ES-I3 (cell line): ENCODE results near the gene SLC39A11.
"Not testable (repeated sequence)": the region's sequence is repeated elsewhere in the genome, so short reads cannot be mapped to it uniquely, and the experiment has no call there.

Experiments used
- H3K36me3 ChIP-seq: 2 replicates; pipeline ENCODE4 v1.6.1; 2013; ENCODE audit warnings: mild to moderate bottlenecking, low read length, control low read depth, moderate library complexity; ENCODE audit not compliant: insufficient read depth
- H3K4me1 ChIP-seq: 2 replicates; pipeline ENCODE4 v1.6.1; 2013; ENCODE audit warnings: mild to moderate bottlenecking, control low read depth, low read length; ENCODE audit not compliant: insufficient read depth
- H3K9ac ChIP-seq: 2 replicates; pipeline ENCODE4 v1.6.1; 2013; ENCODE audit warnings: low read depth, mild to moderate bottlenecking, low read length, moderate library complexity
- H3K9me3 ChIP-seq: 2 replicates; pipeline ENCODE4 v1.6.1; 2013; ENCODE audit warnings: mild to moderate bottlenecking, low read length, moderate library complexity; ENCODE audit not compliant: control insufficient read depth, insufficient read depth

The SLC39A11 gene

GRCh38 chr17:72656130-72656763 is 436.2 kb downstream of the SLC39A11 start:
- Histone ChIP-seq H3K4me1 (peaks cover 17% of the 10 kb centered on the region), H3K36me3 (no peaks in the 10 kb centered on the region), H3K9ac (no peak overlapping the region), H3K9me3 (no peaks in the 10 kb centered on the region)

GRCh38 chr17:72654706-72655105 is 437.8 kb downstream of the SLC39A11 start:
- no peaks in the 10 kb centered on the region for H3K36me3 ChIP-seq
- H3K4me1 ChIP-seq, result peaks cover 11% of the 10 kb centered on the region; the same call in 1 of the 2 replicates
- no peaks in the 10 kb centered on the region for H3K9me3 ChIP-seq
- no peak overlapping the region for H3K9ac ChIP-seq

- Histone ChIP-seq H3K9me3 (no peaks in the 10 kb centered on the region), H3K9ac (no peak overlapping the region), H3K4me1 (peaks cover 11% of the 10 kb centered on the region; the same call in 1 of the 2 replicates), H3K36me3 (no peaks in the 10 kb centered on the region)
These were observed 440.5 kb downstream of the SLC39A11 start for GRCh38 chr17:72651988-72652387.

- H3K9me3 ChIP-seq, result no peaks in the 10 kb centered on the region
- no peaks in the 10 kb centered on the region for H3K36me3 ChIP-seq
- H3K4me1 ChIP-seq, result no peaks in the 10 kb centered on the region
- no peak overlapping the region for H3K9ac ChIP-seq
These were observed 443.8 kb downstream of the SLC39A11 start for GRCh38 chr17:72648702-72649101.

GRCh38 chr17:72646176-72646575 is 446.3 kb downstream of the SLC39A11 start:
- no peaks in the 10 kb centered on the region for H3K4me1 ChIP-seq
- H3K9ac ChIP-seq, result no peak overlapping the region
- no peaks in the 10 kb centered on the region for H3K9me3 ChIP-seq
- H3K36me3 ChIP-seq, result no peaks in the 10 kb centered on the region

- Histone ChIP-seq H3K9me3 (no peaks in the 10 kb centered on the region), H3K4me1 (no peaks in the 10 kb centered on the region), H3K9ac (no peak overlapping the region), H3K36me3 (no peaks in the 10 kb centered on the region)
These were observed 448.0 kb downstream of the SLC39A11 start for GRCh38 chr17:72644492-72644891.

- no peaks in the 10 kb centered on the region for H3K4me1 ChIP-seq
- no peaks in the 10 kb centered on the region for H3K9me3 ChIP-seq
- H3K9ac ChIP-seq, result no peak overlapping the region
- H3K36me3 ChIP-seq, result no peaks in the 10 kb centered on the region
These were observed 448.8 kb downstream of the SLC39A11 start for GRCh38 chr17:72643575-72644216.

- Histone ChIP-seq H3K9me3 (no peaks in the 10 kb centered on the region), H3K9ac (no peak overlapping the region), H3K4me1 (no peaks in the 10 kb centered on the region), H3K36me3 (no peaks in the 10 kb centered on the region)
These were observed 449.8 kb downstream of the SLC39A11 start for GRCh38 chr17:72642720-72643119.

- H3K4me1 ChIP-seq, result no peaks in the 10 kb centered on the region
- H3K36me3 ChIP-seq, result no peaks in the 10 kb centered on the region
- H3K9me3 ChIP-seq, result no peaks in the 10 kb centered on the region
- H3K9ac ChIP-seq, result no peak overlapping the region
These were observed 451.9 kb downstream of the SLC39A11 start for GRCh38 chr17:72640415-72641165.

GRCh38 chr17:72639711-72640110 is 452.8 kb downstream of the SLC39A11 start:
- no peaks in the 10 kb centered on the region for H3K36me3 ChIP-seq
- H3K9ac ChIP-seq, result no peak overlapping the region
- H3K9me3 ChIP-seq, result no peaks in the 10 kb centered on the region
- no peaks in the 10 kb centered on the region for H3K4me1 ChIP-seq

- not testable (repeated sequence) for H3K9me3 ChIP-seq, H3K4me1 ChIP-seq, H3K36me3 ChIP-seq, H3K9ac ChIP-seq
These were observed 453.6 kb downstream of the SLC39A11 start for GRCh38 chr17:72638932-72639331.

- no peak overlapping the region for H3K9ac ChIP-seq
- no peaks in the 10 kb centered on the region for H3K9me3 ChIP-seq
- 0 out of 2 replicates have a peak, but pooled peaks cover 5% of the 10 kb centered on the region for H3K4me1 ChIP-seq
- no peaks in the 10 kb centered on the region for H3K36me3 ChIP-seq
These were observed 457.4 kb downstream of the SLC39A11 start for GRCh38 chr17:72635034-72635635.

- no peaks in the 10 kb centered on the region for H3K9me3 ChIP-seq
- H3K4me1 ChIP-seq, result 0 out of 2 replicates have a peak, but pooled peaks cover 5% of the 10 kb centered on the region
- H3K36me3 ChIP-seq, result no peaks in the 10 kb centered on the region
- no peak overlapping the region for H3K9ac ChIP-seq
These were observed 457.9 kb downstream of the SLC39A11 start for GRCh38 chr17:72634621-72635020.

GRCh38 chr17:72631949-72632684 is 460.4 kb downstream of the SLC39A11 start:
- no peaks in the 10 kb centered on the region for H3K9me3 ChIP-seq
- H3K4me1 ChIP-seq, result 0 out of 2 replicates have a peak, but pooled peaks cover 5% of the 10 kb centered on the region
- no peaks in the 10 kb centered on the region for H3K36me3 ChIP-seq

More at GRCh38 chr17:72631949-72632684, 460.4 kb downstream of the SLC39A11 start:
- no peak overlapping the region for H3K9ac ChIP-seq
